IPS-NIHi11 (cell line): ENCODE results near the gene LZTR1.
A peak's percentile ranks its signal among the peaks of the same experiment; 100 is the strongest.
"Not testable (repeated sequence)": the region's sequence is repeated elsewhere in the genome, so short reads cannot be mapped to it uniquely, and the experiment has no call there.

ENCODE experiments used
- DNase-seq: peaks from one replicate; pipeline ENCODE4 v3.0.0; 2012; ENCODE audit warnings: mixed read lengths, low spot score

Gene LZTR1

GRCh38 chr22:21033895-21034294, 51.8 kb downstream of the LZTR1 start:
- DNase-seq, result no peak

DNA sequence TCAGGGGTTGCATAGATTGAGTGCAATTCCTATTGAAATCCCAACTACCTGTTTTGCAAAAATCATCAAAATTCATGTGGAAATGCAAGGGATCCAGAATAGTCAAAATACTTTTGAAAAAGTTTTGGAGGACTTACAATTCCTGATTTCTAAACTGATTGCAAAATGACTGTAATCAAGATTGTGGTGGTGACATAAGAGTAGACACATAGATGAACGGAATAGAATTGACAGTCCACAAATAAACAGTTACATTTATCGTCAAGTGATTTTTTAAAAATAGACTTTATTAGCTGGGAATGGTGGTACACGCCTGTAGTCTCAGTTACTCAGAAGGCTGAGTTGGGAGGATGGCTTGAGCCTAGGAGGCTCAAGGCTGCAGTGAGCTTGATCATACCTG, 52.9 kb downstream of the LZTR1 start:
- no peak for DNase-seq

- DNase-seq, result no peak
Measured at GRCh38 chr22:21038405-21038804, 56.3 kb downstream of the LZTR1 start.

DNA sequence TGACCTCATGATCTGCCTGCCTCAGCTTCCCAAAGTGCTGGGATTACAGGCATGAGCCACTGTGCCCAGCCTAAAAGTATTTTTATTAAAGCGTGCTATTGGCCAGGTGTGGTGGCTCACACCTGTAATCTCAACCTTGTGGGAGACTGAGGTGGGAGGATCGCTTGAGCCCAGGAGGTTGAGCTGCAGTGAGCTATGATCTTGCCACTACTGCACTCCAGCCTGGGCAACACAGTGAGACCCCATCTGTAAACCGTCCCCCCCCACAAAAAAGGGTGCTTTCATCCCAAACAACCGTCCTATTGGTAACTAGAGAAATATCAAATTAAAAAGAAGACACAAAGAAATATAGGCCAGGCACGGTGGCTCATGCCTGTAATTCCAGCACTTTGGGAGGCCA, 57.1 kb downstream of the LZTR1 start:
- DNase-seq, result not testable (repeated sequence)

DNA sequence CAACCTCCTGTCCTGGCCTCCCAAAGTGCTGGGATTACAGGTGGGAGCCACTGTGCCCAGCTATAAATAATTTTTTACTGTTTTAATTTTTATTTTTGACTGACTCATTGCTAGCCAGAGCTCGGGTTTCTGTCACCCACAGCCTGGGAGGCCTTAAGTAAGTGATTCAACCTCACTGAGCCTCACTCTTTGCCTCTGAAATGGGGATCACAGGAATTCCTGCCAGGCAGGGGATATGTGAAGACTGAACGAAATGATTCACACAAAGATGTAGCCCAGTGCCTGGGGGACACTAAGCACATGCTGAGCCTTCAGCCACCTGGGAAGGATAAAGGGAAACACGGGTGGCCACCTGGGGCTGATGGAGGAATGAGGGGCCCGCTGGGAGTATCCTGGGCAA, 59.8 kb downstream of the LZTR1 start:
- DNase-seq, result no peak

DNA sequence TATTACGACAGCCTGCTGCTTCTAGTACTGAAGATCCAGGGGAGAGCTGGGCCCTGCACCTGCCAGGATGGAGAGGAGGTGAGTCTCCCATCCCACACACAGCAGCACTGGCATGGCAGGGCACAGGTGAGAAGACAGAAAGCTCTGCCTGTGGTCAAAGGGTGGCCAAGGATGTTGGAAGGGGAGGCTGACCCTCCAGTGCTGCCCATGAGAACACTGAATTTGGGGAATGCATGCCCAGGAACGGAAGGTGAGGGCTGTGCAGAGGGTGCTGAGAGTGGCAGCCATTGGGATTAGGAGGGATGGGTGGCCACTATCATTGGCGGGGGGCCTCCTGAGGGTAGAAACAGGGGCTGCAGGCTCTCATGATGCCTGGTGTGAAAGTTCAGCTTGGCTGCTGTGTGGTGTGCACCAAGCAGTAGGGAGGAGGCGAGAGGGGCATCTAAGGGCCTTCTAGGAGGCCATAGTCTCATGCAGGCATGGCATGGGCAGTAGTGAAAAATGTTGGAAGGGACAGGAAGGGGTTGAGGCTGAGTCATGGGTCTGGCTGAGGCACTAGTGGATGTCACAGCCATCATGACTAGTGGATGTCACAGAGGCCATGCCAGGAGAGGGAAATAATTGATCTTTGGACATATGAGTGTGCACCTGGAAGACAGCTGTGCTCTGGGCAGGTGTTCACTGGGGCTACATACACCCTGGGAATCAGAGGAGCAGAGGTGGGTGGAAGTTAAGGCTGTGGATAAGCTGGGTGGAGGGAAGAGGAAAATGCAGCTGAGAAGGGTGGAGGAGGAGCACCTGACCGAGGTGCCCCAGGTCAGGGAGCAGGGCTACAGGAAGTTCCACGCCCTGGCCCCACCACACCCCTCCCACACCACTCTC, 61.1 kb downstream of the LZTR1 start:
- DNase-seq, result no peak

GRCh38 chr22:21043860-21044535, 61.9 kb downstream of the LZTR1 start:
- no peak for DNase-seq

DNA sequence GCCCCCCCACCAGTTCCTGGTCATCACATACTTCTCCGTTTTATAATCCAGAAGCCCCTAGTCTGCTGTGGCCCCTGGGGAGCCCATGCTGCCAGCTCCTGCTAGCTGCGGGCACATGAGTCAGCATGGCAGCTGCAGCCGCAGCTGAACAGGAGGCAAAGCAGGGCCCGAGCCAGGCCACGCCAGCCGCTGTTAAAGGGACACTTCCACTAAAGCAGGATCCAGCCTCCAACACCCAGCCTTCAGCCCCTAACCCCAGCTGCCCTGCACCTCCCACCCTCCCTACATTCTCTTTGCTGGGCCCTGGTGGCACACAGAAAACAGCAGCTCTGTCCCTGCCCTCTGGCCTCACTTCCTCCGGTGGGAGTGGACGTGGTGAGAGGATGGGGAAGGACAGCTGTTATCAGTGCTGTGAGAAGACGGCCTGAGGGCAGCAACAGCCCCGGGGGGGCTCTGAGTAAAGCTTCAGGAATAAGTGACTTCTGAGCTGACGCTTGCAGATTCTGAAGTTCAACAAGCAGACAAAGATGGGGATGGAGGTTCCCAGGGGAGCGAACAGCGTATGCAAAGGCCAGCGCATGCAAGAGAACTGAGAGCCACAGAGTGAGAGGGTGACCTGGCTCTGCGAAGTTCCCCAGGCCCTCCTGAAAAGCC, 63.0 kb downstream of the LZTR1 start:
- DNase-seq, result no peak

DNA sequence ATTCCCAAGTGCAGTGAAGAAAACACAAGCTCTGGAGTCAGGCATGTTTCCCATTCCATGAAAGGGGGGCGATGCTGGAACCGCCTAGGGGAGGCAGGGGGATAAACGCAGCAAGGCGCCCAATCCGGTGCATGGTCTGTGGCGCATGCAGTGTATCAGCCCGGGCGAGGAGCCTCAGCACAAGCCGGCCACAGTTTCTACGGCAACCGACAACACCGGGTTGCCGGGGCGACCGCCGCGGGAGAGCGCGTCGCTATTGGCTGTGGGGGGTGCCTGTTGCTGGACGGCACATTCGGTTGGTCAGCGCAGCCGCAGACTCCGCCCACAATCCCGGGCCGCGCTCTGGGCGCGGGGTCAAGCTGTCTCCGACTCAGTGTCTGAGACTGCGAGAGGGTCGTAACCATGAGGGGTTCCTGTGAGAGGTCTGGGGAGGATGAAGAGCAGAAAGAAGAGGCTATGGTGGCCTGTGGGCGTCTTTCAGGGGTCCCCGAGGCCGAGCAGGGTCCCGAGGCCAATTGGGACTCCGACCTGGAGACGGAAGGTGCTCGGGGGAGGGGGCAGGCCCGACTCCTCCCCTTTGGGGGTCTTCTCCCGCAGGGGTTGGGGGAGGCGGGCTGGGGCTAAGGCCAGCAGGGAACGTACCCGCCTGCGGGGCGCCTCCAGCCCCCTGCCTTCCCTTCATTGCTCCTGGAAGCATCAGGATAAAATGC, 63.6 kb downstream of the LZTR1 start, which contains the start of gene LRRC74B:
LRRC74B (plus strand) TSS at position 362 of the 710 bp plus-strand sequence; CDS start at position 403, 41 bp downstream.
- DNase-seq, result peak; percentile 99

DNA sequence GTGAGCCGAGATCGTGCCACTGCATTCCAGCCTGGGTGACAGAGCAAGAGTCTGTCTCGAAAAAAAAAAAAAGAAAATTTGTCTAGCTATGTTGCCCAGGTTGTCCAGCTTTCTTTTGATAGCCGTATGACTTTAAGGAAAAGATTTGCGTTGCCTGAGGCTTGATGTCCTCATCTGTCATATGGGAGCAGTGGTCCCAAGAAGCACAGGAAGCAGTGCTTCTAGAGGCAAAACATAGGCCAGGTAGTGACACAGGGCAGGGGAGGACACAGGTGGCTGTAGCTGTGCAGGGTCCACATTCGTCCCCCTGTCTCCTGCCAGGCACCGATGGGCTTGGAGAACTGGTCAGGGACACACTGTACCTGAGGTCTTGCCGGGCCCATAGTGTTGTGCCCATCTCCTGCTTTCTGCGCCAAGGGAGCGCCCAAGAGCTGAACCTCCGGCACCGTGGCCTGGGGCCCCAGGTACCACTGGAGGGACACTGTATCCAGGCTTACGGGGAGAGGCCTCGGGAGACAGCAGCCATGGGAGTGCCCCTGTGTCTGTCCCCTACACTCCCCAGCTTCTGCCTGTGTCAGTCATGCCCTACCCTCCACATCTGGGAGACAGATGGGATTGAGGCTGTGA, 65.1 kb downstream of the LZTR1 start:
- no peak for DNase-seq

GRCh38 chr22:21047730-21048129, 65.6 kb downstream of the LZTR1 start:
- DNase-seq, result no peak

DNA sequence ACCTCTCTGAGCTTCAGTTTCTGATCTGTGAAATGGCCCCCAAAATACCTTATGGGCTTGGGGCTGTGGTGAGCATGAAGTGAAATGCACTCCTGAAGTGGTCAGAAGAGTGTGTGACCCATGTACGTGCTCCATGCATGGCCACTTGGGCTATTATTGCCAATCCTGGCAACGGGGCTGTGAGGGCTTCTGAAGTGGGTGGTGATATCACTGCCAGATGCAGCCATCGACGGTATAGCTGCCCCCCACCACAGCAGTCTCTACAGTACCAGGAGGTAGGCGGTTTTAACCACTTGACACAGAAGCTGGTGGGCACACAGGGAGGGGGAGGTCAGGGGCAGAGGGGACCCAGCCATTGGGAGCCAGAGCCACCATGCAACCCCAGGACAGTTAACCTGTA, 66.4 kb downstream of the LZTR1 start:
- DNase-seq, result not testable (repeated sequence)
